ENCODE measurements around the gene INAFM2.
A peak's percentile ranks its signal among the peaks of the same experiment; 100 is the strongest.

Gene INAFM2

GRCh38 chr15:40307421-40308211, 15.9 kb upstream of the INAFM2 start, which contains the start of gene PLCB2:
PLCB2 (minus strand) TSS chr15:40307935; CDS start chr15:40307672, 263 bp downstream.
- DNase-seq: peak; percentile 42 to 81

DNA sequence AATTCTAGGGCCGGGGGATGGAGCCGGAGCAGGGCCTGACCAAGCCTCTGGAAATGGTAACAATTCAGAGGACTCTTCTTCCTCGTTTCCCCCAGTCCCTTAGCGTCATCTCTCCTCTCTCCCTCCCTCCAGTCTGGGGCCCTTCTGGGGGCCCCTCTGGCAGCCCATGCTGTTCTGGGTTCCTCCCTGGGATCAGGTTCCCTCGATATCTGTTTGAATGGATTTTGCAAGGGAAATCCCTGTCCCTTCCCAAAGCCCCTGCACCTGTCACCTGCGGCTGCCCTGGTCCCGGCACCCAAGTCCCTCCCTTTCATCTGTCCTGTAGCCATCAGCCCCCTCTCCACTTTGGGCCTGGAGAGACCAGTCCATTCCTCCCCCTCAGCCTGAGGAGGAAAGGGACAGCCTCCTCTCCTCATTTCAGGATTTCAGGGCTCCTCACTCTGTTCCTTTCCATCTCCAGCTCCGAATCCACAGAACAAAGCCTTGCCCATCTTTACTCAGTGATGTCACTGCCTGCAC, 14.1 kb upstream of the INAFM2 start:
- peak in 1 of 2 experiments; percentile 40 for DNase-seq

GRCh38 chr15:40310001-40310959, 13.2 kb upstream of the INAFM2 start:
- peak in 1 of 2 experiments; percentile 85 for DNase-seq

DNA sequence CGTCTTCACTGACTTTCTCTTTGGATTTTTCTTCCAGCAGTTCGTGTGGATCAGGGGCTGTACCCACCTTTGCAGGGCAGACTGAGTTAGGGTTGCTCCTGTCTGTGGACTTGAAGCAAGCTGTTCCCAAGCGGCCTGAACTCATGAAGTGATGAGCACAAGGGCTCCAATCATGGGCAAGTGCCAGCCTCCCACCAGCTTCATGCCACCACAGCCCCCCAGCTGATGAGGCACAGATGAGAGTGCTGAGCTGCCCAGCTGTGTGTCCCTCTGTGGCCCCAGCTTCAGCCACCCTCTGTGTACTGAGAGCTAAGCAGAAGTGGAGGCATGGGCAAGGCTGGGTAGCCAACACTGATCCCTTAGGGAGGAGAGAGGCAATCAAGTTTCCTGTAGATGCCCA, 12.5 kb upstream of the INAFM2 start:
- no peak for DNase-seq

GRCh38 chr15:40312370-40313158, 10.9 kb upstream of the INAFM2 start:
- DNase-seq: no peak

DNA sequence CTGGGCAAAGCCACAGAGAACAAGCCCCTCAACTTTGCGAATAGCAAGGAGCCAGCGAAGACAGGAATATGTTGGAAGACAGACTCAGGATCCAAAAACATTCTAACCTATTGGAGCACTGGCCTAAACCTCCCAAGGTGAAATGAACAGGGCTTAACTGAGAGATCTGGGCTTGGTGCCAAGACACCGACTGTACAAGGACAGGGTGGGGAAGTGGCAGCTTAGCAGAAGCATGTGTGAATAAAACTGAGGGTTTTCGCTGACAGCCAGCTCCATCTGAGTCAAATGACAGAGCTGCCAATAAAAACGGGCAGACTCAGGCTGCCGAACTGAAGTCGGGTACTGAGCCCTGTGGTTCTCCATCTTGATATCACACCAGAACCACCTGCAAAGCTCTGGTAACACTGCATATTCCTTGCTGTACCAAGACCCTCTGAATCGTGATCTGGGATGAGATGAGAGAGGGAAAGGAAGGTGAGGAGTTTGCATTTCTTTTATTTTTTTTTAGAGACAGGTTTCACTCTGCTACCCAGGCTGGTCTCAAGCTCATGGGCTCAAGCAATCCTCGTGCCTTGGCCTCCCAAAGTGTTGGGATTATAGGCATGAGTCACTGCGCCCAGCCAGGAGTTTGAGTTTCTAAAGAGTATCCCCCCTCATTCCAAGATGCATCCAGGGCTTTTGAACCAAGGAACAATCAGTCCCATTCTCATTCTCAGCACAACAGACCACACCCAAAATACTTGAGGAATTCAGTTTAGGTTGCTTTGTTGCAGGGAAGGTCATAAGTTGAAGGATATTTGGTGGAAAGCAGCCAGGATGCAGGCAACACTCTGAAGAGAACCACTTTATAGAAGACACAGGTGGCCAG, 9.7 kb upstream of the INAFM2 start:
- peak in 1 of 2 experiments; percentile 41 for DNase-seq

- DNase-seq: no peak
Measured at GRCh38 chr15:40314723-40315276, 8.7 kb upstream of the INAFM2 start.

DNA sequence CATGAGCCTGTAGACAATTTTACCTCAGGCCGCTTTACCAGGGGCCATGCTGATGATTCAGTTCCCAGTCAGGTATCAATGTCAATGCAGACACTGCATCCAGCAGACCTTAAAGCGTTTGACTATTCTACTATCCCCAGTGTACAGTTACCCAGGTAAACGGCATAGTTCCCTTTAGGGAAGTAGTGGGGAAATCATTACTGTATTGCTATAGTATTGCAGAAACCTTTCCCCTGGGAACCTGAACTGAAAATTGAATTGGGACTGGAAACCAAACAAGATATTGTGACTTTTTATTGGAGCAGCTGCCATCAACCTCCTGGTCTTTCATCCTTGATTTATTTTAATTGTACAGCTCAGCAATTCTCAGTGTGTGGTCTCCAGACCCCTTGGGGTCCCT, 6.6 kb upstream of the INAFM2 start:
- no peak for DNase-seq

GRCh38 chr15:40317580-40317979, 5.9 kb upstream of the INAFM2 start:
- no peak for DNase-seq

GRCh38 chr15:40320409-40320808, 3.1 kb upstream of the INAFM2 start:
- DNase-seq: no peak

DNA sequence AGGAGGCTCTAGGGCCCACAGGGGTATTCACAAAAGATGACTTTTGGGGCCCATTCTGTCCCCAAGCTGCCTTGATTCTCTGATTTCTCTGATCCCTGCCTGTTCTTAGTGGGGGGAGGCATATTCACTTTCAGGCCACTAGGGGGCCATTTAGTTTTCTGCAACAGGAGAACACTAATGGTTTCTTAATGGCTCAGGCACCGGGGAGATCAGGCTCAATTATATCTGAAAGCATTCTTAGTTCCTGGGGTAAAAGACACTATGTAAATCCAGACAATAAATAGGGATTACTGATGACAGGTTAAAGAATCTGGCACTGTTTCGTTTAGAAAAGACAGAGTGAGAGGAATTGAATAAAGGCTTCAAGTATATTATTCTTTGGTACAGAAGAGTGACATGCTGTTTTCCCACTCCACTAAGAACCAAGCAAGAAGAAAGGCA, 2.5 kb upstream of the INAFM2 start:
- DNase-seq: peak; percentile 46 to 85

GRCh38 chr15:40322531-40323238, 807 bp upstream of the INAFM2 start:
- no peak for DNase-seq

- DNase-seq: peak in 1 of 2 experiments; percentile 64
Measured at GRCh38 chr15:40323953-40324937, 753 bp downstream of the INAFM2 start.

DNA sequence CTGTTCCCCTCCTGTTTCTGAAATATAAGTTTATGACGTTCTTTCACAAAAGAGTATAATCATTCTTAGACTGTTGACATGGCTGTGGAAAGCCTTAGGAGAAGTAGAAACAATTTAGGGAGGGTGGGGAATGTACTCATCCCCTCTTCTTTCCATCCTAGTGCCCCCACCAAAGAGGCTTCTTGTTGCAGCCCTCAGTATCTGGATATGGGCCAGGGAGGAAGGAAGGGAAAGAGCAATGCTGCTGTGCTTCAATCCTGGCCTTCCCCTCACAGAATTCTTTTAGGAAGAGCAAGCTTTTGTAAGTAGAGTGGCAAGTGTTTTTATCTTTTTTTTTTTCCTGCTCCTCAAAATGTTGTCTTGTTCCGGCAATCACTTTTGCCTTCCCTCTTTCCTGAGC, 1.7 kb downstream of the INAFM2 start:
- DNase-seq: no peak

DNA sequence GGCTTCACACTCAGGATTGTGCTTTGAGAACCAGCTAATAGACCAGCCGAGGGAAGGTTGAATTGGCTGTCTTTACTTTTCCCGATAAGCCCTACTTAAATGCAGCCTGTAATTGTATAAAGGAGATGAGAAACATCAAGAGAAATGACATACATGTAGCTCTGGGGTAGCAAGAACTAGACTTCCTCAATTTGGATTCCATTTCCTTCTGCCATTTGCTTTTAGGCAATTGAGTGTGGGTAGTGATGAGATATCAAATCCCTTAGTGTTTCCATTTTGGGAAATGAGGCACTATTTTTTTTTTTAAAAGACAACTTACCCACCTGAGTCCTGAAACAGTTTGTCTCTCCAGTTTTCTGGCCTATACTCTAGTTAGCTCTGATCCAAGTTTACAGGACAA, 2.2 kb downstream of the INAFM2 start:
- DNase-seq: no peak

GRCh38 chr15:40327457-40327856, 4.0 kb downstream of the INAFM2 start:
- no peak for DNase-seq

DNA sequence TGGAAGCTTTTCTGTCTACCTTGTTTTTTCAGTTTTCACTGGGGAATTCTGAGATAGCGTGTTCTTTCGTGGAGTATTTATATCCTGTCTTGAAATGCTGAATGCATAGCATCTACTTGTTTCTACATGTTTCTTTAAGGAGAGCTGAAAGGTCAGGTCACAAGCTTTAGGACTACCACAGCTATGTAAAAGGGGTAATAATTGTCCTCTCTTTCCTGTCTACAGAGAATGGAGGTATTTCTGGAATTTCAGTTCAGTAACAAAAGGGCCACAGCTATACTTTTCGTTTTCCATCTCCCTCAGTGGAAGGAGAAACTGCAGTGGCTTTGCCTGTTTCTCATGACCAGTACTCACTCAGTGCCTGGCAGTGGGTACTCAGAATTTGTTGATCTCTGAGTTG, 4.7 kb downstream of the INAFM2 start:
- DNase-seq: no peak

DNA sequence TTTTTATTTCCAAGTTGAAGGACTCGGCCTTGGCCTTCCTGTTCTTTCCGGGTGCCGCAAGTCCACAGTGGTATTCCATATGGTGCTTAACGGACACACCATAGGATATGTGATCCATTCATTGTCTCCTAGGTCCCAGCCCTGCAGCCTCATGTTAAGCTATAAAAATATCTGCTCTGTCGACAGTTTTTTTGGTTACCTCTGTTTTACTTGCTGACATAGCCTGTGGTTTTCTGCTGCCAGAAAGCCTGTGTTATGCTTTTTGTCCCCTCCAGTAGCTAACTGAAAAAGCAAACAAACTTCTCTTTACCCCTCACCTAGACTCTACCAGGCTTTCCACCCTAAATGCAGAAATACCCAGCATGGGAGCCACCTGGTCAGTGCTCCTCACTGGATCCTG, 5.3 kb downstream of the INAFM2 start:
- no peak for DNase-seq

- no peak for DNase-seq
Measured at GRCh38 chr15:40329804-40330203, 6.3 kb downstream of the INAFM2 start.
